ENCODE data around the gene DYNLT2B. TPM values are rescaled to one million over a fixed set of nuclear protein-coding genes. Genes with fewer than 3 reads are reported as not detected.
"Not testable (repeated sequence)": the region's sequence is repeated elsewhere in the genome, so short reads cannot be mapped to it uniquely, and the experiment has no call there.

Gene DYNLT2B
- total RNA-seq, 1 donor from 2014 or later: 3.9 TPM

GRCh38 chr3:196254376-196255283, 63.4 kb downstream of the DYNLT2B start:
- Histone ChIP-seq H3K9me3 (replicated peaks) (no peaks in the 10 kb centered on the region), H3K4me1 (peaks cover 7% of the 10 kb centered on the region), H3K4me3 (no peak overlapping the region), H3K36me3 (peaks cover 33% of the 10 kb centered on the region), H3K27ac (replicated peaks) (no peak overlapping the region), H3K27me3 (ENCODE audit: low read depth) (no peaks in the 10 kb centered on the region)
- TF ChIP-seq CTCF (IDR thresholded peaks at IDR 0.05; ENCODE audit: borderline replicate concordance): no peak
- intact Hi-C loops (cut with micrococcal nuclease): loop anchor here (10.0 kb wide), 1 partner anchor 260 kb away; the partner anchor contains the start of gene SMCO1
- DNase-seq: no peak

GRCh38 chr3:196251918-196252317, 66.1 kb downstream of the DYNLT2B start:
- Histone ChIP-seq H3K4me3 (no peak overlapping the region), H3K36me3 (peaks cover 48% of the 10 kb centered on the region), H3K4me1 (peaks cover 7% of the 10 kb centered on the region), H3K27me3 (ENCODE audit: low read depth) (no peaks in the 10 kb centered on the region), H3K9me3 (replicated peaks) (no peaks in the 10 kb centered on the region), H3K27ac (replicated peaks) (no peak overlapping the region)
- no peak for TF ChIP-seq CTCF (IDR thresholded peaks at IDR 0.05; ENCODE audit: borderline replicate concordance)
- intact Hi-C loops (cut with micrococcal nuclease): loop anchor here (10.0 kb wide), 1 partner anchor 263 kb away; the partner anchor contains the start of gene SMCO1
- no peak for DNase-seq

GRCh38 chr3:196246612-196247308, 71.3 kb downstream of the DYNLT2B start:
- H3K4me1 ChIP-seq: peaks cover 11% of the 10 kb centered on the region
- no peaks in the 10 kb centered on the region for H3K27me3 ChIP-seq (ENCODE audit: low read depth)
- intact Hi-C loops (cut with micrococcal nuclease): no loop called here
- no peak overlapping the region for H3K27ac ChIP-seq (replicated peaks)
- no peaks in the 10 kb centered on the region for H3K9me3 ChIP-seq (replicated peaks)
- no peak overlapping the region for H3K4me3 ChIP-seq
- peaks cover 47% of the 10 kb centered on the region for H3K36me3 ChIP-seq
- DNase-seq: no peak
- TF ChIP-seq CTCF (IDR thresholded peaks at IDR 0.05; ENCODE audit: borderline replicate concordance): no peak

GRCh38 chr3:196244166-196244565, 73.9 kb downstream of the DYNLT2B start:
- H3K9me3 ChIP-seq (replicated peaks); intact Hi-C loops (cut with micrococcal nuclease); H3K4me3 ChIP-seq; H3K27me3 ChIP-seq (ENCODE audit: low read depth); H3K4me1 ChIP-seq; H3K27ac ChIP-seq (replicated peaks); DNase-seq: not testable (repeated sequence)
- H3K36me3 ChIP-seq: peaks cover 71% of the 10 kb centered on the region

- Histone ChIP-seq H3K4me3 (no peak overlapping the region), H3K27me3 (ENCODE audit: low read depth) (no peaks in the 10 kb centered on the region), H3K27ac (replicated peaks) (no peak overlapping the region), H3K36me3 (peaks cover 76% of the 10 kb centered on the region), H3K9me3 (replicated peaks) (no peaks in the 10 kb centered on the region), H3K4me1 (peaks cover 4% of the 10 kb centered on the region)
- DNase-seq: no peak
- TF ChIP-seq CTCF (IDR thresholded peaks at IDR 0.05; ENCODE audit: borderline replicate concordance): no peak
- intact Hi-C loops (cut with micrococcal nuclease): no loop called here
These were observed 76.3 kb downstream of the DYNLT2B start for GRCh38 chr3:196241704-196242103.

Other genes with a start within 250 kb of the DYNLT2B start
- gene TFRC, start 236.2 kb downstream of the DYNLT2B start, total RNA-seq: 76.4 TPM
- gene ZDHHC19, start 106.8 kb downstream of the DYNLT2B start, total RNA-seq: not detected
- gene SLC51A, start 101.7 kb downstream of the DYNLT2B start, total RNA-seq: not detected
- gene PCYT1A, start 30.5 kb downstream of the DYNLT2B start, total RNA-seq: 93.6 TPM
- not detected for gene TM4SF19, start 20.1 kb upstream of the DYNLT2B start, total RNA-seq
- 31.2 TPM for gene UBXN7, start 114.2 kb upstream of the DYNLT2B start, total RNA-seq
- gene RNF168, start 185.5 kb upstream of the DYNLT2B start, total RNA-seq: 18.9 TPM
- gene SMCO1, start 197.1 kb upstream of the DYNLT2B start, total RNA-seq: 73.0 TPM